T47D (cell line): Measurements from ENCODE around the gene PXDN.

ENCODE experiments used
- DNase-seq, 2 experiments: peaks; one replicate each; pipeline versions ENCODE4 v3.0.0 to v3.0.0-alpha.2; 2011 to 2012; ENCODE audit warnings: low read depth in 1 of 2, low spot score in 1 of 2
- JUND ChIP-seq: IDR thresholded peaks from 2 replicates; pipeline ENCODE4 v1.6.1; 2012; ENCODE audit warnings: low read depth
- in situ Hi-C: cut with HindIII; loops from 2 replicates; pipeline ENCODE4 v1.10.0; 2016; ENCODE audit warnings: low sequenced_read_pairs, low pct_unique_long_range_greater_than_20kb

The PXDN gene

GRCh38 chr2:1655461-1655860 lies 88.9 kb downstream of the PXDN start:
- TF ChIP-seq JUND, result no peak
- no peak for DNase-seq
- in situ Hi-C loops, result no loop called here

- no peak for DNase-seq
- in situ Hi-C loops, result no loop called here
- no peak for TF ChIP-seq JUND
Measured at GRCh38 chr2:1654696-1655374, 89.5 kb downstream of the PXDN start.

GRCh38 chr2:1653956-1654695 lies 90.2 kb downstream of the PXDN start:
- in situ Hi-C loops, result no loop called here
- DNase-seq, result no peak
- TF ChIP-seq JUND, result no peak

GRCh38 chr2:1652034-1652790 lies 92.1 kb downstream of the PXDN start:
- in situ Hi-C loops, result no loop called here

GRCh38 chr2:1651121-1652033 lies 92.9 kb downstream of the PXDN start:
- DNase-seq, result no peak
- in situ Hi-C loops, result no loop called here
- TF ChIP-seq JUND, result no peak

More at GRCh38 chr2:1652034-1652790, 92.1 kb downstream of the PXDN start:
- no peak for DNase-seq
- no peak for TF ChIP-seq JUND

- in situ Hi-C loops, result no loop called here
- DNase-seq, result no peak
- no peak for TF ChIP-seq JUND
Measured at GRCh38 chr2:1650085-1650872, 94.0 kb downstream of the PXDN start.

GRCh38 chr2:1649103-1650084 lies 94.9 kb downstream of the PXDN start:
- DNase-seq, result no peak
- in situ Hi-C loops, result no loop called here
- TF ChIP-seq JUND, result no peak

GRCh38 chr2:1648241-1649102 lies 95.8 kb downstream of the PXDN start:
- TF ChIP-seq JUND, result no peak
- in situ Hi-C loops, result no loop called here

GRCh38 chr2:1647417-1648240 lies 96.7 kb downstream of the PXDN start:
- TF ChIP-seq JUND, result no peak
- DNase-seq, result no peak
- in situ Hi-C loops, result no loop called here

More at GRCh38 chr2:1648241-1649102, 95.8 kb downstream of the PXDN start:
- DNase-seq, result no peak
